Hematopoietic multipotent progenitor cell treated with erythropoietin and hydrocortisone succinate and interleukin-3 and kit ligand, for 4 days (in vitro differentiated cells): Measurements from ENCODE around the gene C15orf40.
"Not testable (repeated sequence)": the region's sequence is repeated elsewhere in the genome, so short reads cannot be mapped to it uniquely, and the experiment has no call there.

Source experiments
- DNase-seq: peaks from one replicate; pipeline ENCODE4 v3.0.0-alpha.2; 2015

Gene C15orf40

GRCh38 chr15:83011271-83012075 lies at the start of gene C15orf40:
Gene C15orf40 (minus strand): TSS chr15:83011639. CDS start chr15:83011607, 32 bp downstream.
- peak; percentile 97 for DNase-seq

- peak; percentile 20 for DNase-seq
Observed at GRCh38 chr15:83057696-83058376, 46.4 kb upstream of the C15orf40 start.

GRCh38 chr15:83057002-83057401 lies 45.6 kb upstream of the C15orf40 start:
- no peak for DNase-seq

GRCh38 chr15:83053151-83053550 lies 41.7 kb upstream of the C15orf40 start:
- DNase-seq, result peak; percentile 34

GRCh38 chr15:83046558-83047127 lies 35.2 kb upstream of the C15orf40 start:
- no peak for DNase-seq

GRCh38 chr15:83044156-83044555 lies 32.7 kb upstream of the C15orf40 start:
- no peak for DNase-seq

- no peak for DNase-seq
Observed at GRCh38 chr15:83039206-83039605, 27.8 kb upstream of the C15orf40 start.

- no peak for DNase-seq
Observed at GRCh38 chr15:83036253-83036652, 24.8 kb upstream of the C15orf40 start.

- DNase-seq, result not testable (repeated sequence)
Observed at GRCh38 chr15:83031234-83031633, 19.8 kb upstream of the C15orf40 start.

GRCh38 chr15:83030021-83030420 lies 18.6 kb upstream of the C15orf40 start:
- no peak for DNase-seq

GRCh38 chr15:83018436-83018835 lies 7.0 kb upstream of the C15orf40 start:
- no peak for DNase-seq

GRCh38 chr15:83016906-83017305 lies 5.5 kb upstream of the C15orf40 start:
- DNase-seq, result no peak

- DNase-seq, result no peak
Observed at GRCh38 chr15:83015361-83015760, 3.9 kb upstream of the C15orf40 start.

- DNase-seq, result no peak
Observed at GRCh38 chr15:83014205-83014653, 2.8 kb upstream of the C15orf40 start.

- DNase-seq, result peak; percentile 33
Observed at GRCh38 chr15:83012636-83013035, 1.2 kb upstream of the C15orf40 start.

GRCh38 chr15:83012076-83012426 lies 612 bp upstream of the C15orf40 start:
- peak; percentile 55 for DNase-seq

GRCh38 chr15:83010709-83011270 lies 649 bp downstream of the C15orf40 start:
- DNase-seq, result peak; percentile 94

- DNase-seq, result not testable (repeated sequence)
Observed at GRCh38 chr15:83000672-83001031, 10.8 kb downstream of the C15orf40 start.

GRCh38 chr15:82999905-83000671 lies 11.4 kb downstream of the C15orf40 start:
- DNase-seq, result peak; percentile 90

GRCh38 chr15:82999426-82999825 lies 12.0 kb downstream of the C15orf40 start:
- no peak for DNase-seq

GRCh38 chr15:82995938-82996337 lies 15.5 kb downstream of the C15orf40 start:
- DNase-seq, result no peak

- no peak for DNase-seq
Observed at GRCh38 chr15:82995076-82995475, 16.4 kb downstream of the C15orf40 start.

- DNase-seq, result no peak
Observed at GRCh38 chr15:82993144-82993543, 18.3 kb downstream of the C15orf40 start.
